GM12873 (cell line): ENCODE data around the gene KCTD14.

Experiments used
- CTCF ChIP-seq: IDR thresholded peaks from 2 replicates; pipeline ENCODE4 v1.5.1; 2012; ENCODE audit warnings: low read depth, mild to moderate bottlenecking, moderate library complexity, low read length, control low read depth; ENCODE audit not compliant: insufficient read depth; ENCODE audit errors: missing control alignments

Gene KCTD14

GRCh38 chr11:78056093-78056492 lies 33.0 kb upstream of the KCTD14 start:
- TF ChIP-seq CTCF: no peak

- TF ChIP-seq CTCF: no peak
Measured at GRCh38 chr11:78054971-78055370, 31.9 kb upstream of the KCTD14 start.

- TF ChIP-seq CTCF: no peak
Measured at GRCh38 chr11:78050964-78051831, 28.1 kb upstream of the KCTD14 start.

DNA sequence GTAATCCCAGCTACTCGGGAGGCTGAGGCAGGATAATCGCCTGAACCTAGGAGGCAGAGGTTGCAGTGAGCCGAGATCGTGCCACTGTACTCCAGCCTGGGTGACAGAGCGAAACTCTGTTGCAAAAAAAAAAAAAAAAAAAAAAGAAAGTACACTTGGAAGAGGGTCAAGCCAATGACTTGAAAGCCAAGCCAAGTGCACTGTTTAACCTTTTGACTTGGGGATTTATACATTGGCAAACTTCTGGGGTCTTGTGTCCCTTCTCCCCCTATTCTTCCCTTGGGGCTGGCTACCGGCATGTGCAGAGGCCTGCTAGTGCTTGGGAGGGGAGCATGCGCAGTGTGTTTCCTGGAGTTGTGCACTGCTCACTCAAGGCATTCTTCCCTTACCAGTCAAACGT lies 26.3 kb upstream of the KCTD14 start:
- TF ChIP-seq CTCF: no peak

DNA sequence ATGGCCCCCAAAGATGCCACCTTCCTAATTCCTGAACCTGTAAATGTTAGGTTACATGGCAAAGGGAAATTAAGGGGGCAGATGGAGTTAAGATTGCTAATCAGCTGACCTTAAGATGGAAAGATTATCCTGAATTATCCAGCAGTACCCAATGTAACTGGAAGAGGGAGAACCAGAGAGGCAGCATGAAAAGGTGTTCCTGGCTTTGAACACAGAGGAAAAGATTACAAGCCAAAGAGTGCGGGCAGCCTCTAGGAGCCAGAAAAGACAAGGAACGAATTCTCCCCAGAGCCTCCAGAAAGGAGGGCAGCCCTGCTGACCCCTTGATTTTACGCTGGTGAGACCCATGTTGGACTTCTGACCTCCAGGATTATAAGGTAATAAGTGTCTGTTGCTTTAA lies 25.5 kb upstream of the KCTD14 start:
- TF ChIP-seq CTCF: no peak

- TF ChIP-seq CTCF: no peak
Measured at GRCh38 chr11:78046486-78046854, 23.4 kb upstream of the KCTD14 start.

DNA sequence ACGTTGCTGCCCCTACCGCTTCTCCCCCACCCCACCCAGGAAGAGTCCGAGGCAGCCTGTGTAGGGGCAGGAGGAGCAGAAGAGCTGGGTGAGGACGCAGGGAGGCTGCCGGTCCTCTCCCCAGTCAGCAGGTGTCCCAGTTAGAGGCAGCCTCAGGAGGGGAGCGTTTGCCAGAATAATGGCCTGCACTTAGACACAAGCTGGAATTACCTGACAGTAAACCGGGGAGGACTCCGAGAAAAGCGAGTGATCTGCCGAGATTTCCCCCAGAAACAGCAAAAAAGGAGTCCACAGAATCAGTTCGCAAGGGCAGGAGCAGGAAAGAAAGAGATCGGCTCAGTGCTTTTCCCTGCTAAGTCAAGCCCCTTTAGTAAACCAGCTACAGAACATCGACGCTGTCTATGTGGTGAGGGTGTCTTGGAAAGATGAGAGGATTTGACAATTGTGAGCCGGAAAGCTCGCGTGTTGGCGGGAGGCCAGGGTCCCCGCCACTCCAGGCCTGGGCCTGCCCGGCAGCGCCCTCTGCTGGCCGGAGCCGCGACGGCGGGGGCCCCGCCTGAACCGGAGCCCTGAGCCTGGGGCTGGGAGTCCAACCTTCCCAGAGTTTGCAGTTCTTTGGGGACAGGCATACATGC lies 22.9 kb upstream of the KCTD14 start:
- TF ChIP-seq CTCF: peak; percentile 99
